B cell (primary cell): ENCODE measurements around the gene NKX1-2.

Source experiments
- CTCF ChIP-seq: fragments of 200-600 bp; IDR thresholded peaks from one replicate; pipeline ENCODE4 v1.8.0; 2022; ENCODE audit warnings: antibody characterized with exemption, mild to moderate bottlenecking
- EZH2 ChIP-seq: IDR thresholded peaks from 2 replicates; pipeline ENCODE4 v1.6.1; 2012; ENCODE audit warnings: borderline replicate concordance, low read depth, mild to moderate bottlenecking, moderate library complexity, low read length; ENCODE audit not compliant: insufficient read depth, poor library complexity, severe bottlenecking

- no peak for TF ChIP-seq CTCF
- no peak for TF ChIP-seq EZH2
These were observed 27.1 kb downstream of the NKX1-2 start for GRCh38 chr10:124422742-124423141.
